Ascending aorta (tissue), 2 donors: Measurements from ENCODE around the gene UBE2D1. TPM values are rescaled to one million over a fixed set of nuclear protein-coding genes. Genes with fewer than 3 reads are reported as not detected.

Experiments used
- DNase-seq, 2 donors: peaks; one replicate each; pipeline ENCODE4 v3.0.0-alpha.2; 2019; ENCODE audit warnings: low spot score in 2 of 2
- H3K27ac ChIP-seq, 2 donors: fragments of 200-600 bp; sonication (generic); one replicate each; pipeline ENCODE4 v1.5.1; 2016 to 2017; ENCODE audit warnings: mild to moderate bottlenecking in 1 of 2
- H3K27me3 ChIP-seq: fragments of 200-600 bp; sonication (generic); one replicate; pipeline ENCODE4 v1.5.1; 2017
- H3K36me3 ChIP-seq, 2 donors: fragments of 200-600 bp; sonication (generic); one replicate each; pipeline ENCODE4 v1.5.1; 2016
- H3K4me1 ChIP-seq, 2 donors: fragments of 200-600 bp; sonication (generic); one replicate each; pipeline ENCODE4 v1.5.1; 2016 to 2017; ENCODE audit warnings: mild to moderate bottlenecking in 1 of 2
- H3K4me3 ChIP-seq, 2 donors: fragments of 200-600 bp; sonication (generic); one replicate each; pipeline ENCODE4 v1.5.1; 2016 to 2017; ENCODE audit warnings: mild to moderate bottlenecking in 1 of 2
- H3K9me3 ChIP-seq, 2 donors: fragments of 200-600 bp; sonication (generic); one replicate each; pipeline ENCODE4 v1.5.1; 2016
- intact Hi-C: fragments of 100-400 bp; cut with DNase I; formaldehyde crosslinking; loops from one replicate; pipeline ENCODE4 v1.15.1; 2023
- total RNA-seq: library from RNA; depleted of rRNA; stranded (reverse); fragments of >200 nt; gene quantifications from one replicate; pipeline ENCODE4 v1.1.0, GENCODE V29; 2016
- TF ChIP-seq, protein P1 (sequence below), 3 experiments: fragments of 200-600 bp in 2 of 3; fragments of 450-650 bp in 1 of 3; sonication (generic) in 2 of 3; IDR thresholded peaks; one replicate each; pipeline ENCODE4 v1.5.1; 2016 to 2019; ENCODE audit warnings: antibody characterized with exemption in 3 of 3, mild to moderate bottlenecking in 1 of 3, moderate library complexity in 1 of 3

Gene UBE2D1
- total RNA-seq, 1 donor from 2014 or later = 4.2 TPM

GRCh38 chr10:58367069-58367468 is 32.3 kb downstream of the UBE2D1 start:
- Histone ChIP-seq H3K9me3 (no peaks in the 10 kb centered on the region), H3K4me3 (no peak overlapping the region)
- DNase-seq = no peak

DNA sequence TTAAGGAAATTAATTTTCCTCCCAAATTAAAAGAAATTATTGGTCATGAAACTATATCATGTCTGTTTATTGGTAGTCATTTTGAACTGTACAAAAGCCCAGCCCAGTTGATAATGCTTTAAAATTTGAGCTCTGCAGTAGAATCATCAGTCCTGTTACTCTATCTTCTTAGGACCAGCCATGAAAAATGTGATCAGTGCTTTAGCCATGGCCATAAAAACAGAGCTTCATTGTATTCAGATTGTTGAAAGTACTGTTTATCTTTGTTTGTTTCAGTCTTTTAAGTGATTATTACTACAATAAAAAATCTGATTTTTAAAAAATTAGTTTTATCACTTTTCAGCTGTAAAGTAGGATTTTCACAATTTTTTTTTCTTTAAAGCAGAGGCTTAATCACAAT is 36.7 kb downstream of the UBE2D1 start:
- TF ChIP-seq, protein P1, sequence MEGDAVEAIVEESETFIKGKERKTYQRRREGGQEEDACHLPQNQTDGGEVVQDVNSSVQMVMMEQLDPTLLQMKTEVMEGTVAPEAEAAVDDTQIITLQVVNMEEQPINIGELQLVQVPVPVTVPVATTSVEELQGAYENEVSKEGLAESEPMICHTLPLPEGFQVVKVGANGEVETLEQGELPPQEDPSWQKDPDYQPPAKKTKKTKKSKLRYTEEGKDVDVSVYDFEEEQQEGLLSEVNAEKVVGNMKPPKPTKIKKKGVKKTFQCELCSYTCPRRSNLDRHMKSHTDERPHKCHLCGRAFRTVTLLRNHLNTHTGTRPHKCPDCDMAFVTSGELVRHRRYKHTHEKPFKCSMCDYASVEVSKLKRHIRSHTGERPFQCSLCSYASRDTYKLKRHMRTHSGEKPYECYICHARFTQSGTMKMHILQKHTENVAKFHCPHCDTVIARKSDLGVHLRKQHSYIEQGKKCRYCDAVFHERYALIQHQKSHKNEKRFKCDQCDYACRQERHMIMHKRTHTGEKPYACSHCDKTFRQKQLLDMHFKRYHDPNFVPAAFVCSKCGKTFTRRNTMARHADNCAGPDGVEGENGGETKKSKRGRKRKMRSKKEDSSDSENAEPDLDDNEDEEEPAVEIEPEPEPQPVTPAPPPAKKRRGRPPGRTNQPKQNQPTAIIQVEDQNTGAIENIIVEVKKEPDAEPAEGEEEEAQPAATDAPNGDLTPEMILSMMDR (IDR thresholded peaks at IDR 0.05) = no peak
- H3K27ac ChIP-seq = no peak overlapping the region
- no peaks in the 10 kb centered on the region for H3K36me3 ChIP-seq
- H3K4me3 ChIP-seq = no peak overlapping the region
- no peaks in the 10 kb centered on the region for H3K4me1 ChIP-seq
- no peaks in the 10 kb centered on the region for H3K9me3 ChIP-seq
- no peak for DNase-seq
- no peaks in the 10 kb centered on the region for H3K27me3 ChIP-seq
- intact Hi-C loops = no loop called here

More at GRCh38 chr10:58367069-58367468, 32.3 kb downstream of the UBE2D1 start:
- intact Hi-C loops = no loop called here
- Histone ChIP-seq H3K36me3 (peaks cover 0 to 13% of the 10 kb centered on the region in 2 donors), H3K4me1 (no peaks in the 10 kb centered on the region), H3K27ac (no peak overlapping the region), H3K27me3 (no peaks in the 10 kb centered on the region)
- TF ChIP-seq, protein P1 (IDR thresholded peaks at IDR 0.05) = no peak

GRCh38 chr10:58372607-58373441 is 38.0 kb downstream of the UBE2D1 start:
- no peak for DNase-seq
- H3K4me1 ChIP-seq = no peaks in the 10 kb centered on the region
- H3K27ac ChIP-seq = no peak overlapping the region
- no peaks in the 10 kb centered on the region for H3K9me3 ChIP-seq
- TF ChIP-seq, protein P1 (IDR thresholded peaks at IDR 0.05) = no peak
- intact Hi-C loops = no loop called here
- H3K27me3 ChIP-seq = no peaks in the 10 kb centered on the region
- no peak overlapping the region for H3K4me3 ChIP-seq
- H3K36me3 ChIP-seq = no peaks in the 10 kb centered on the region

- Histone ChIP-seq H3K9me3 (no peaks in the 10 kb centered on the region), H3K27ac (no peak overlapping the region), H3K36me3 (no peaks in the 10 kb centered on the region), H3K4me1 (no peaks in the 10 kb centered on the region), H3K4me3 (no peak overlapping the region), H3K27me3 (no peaks in the 10 kb centered on the region)
- TF ChIP-seq, protein P1 (IDR thresholded peaks at IDR 0.05) = no peak
- no peak for DNase-seq
- intact Hi-C loops = no loop called here
Observed at GRCh38 chr10:58373442-58373827, 38.6 kb downstream of the UBE2D1 start.

GRCh38 chr10:58382489-58382995 is 47.7 kb downstream of the UBE2D1 start:
- Histone ChIP-seq H3K36me3 (no peaks in the 10 kb centered on the region), H3K4me3 (no peak overlapping the region), H3K27ac (no peak overlapping the region), H3K9me3 (no peaks in the 10 kb centered on the region), H3K4me1 (peaks cover 0 to 3% of the 10 kb centered on the region in 2 donors), H3K27me3 (no peaks in the 10 kb centered on the region)
- TF ChIP-seq, protein P1 (IDR thresholded peaks at IDR 0.05) = no peak
- intact Hi-C loops = no loop called here
- no peak for DNase-seq
